PFSK-1 (cell line): ENCODE measurements around the gene FYN.

Source experiments
- FOXP2 ChIP-seq: optimal IDR thresholded peaks from 2 replicates; pipeline ENCODE3; 2011; ENCODE audit warnings: borderline replicate concordance, control low read depth, inconsistent platforms; ENCODE audit not compliant: insufficient read depth; ENCODE audit errors: extremely low read length, extremely low read depth
- POLR2AphosphoS5 ChIP-seq: IDR thresholded peaks from 2 replicates; pipeline ENCODE4 v1.6.1; 2012; ENCODE audit warnings: low read depth, mild to moderate bottlenecking, control low read depth, low read length, moderate library complexity
- SIN3A ChIP-seq: IDR thresholded peaks from 2 replicates; pipeline ENCODE4 v1.6.1; 2012; ENCODE audit warnings: mild to moderate bottlenecking, low read length, moderate library complexity, borderline replicate concordance; ENCODE audit not compliant: insufficient read depth
- TAF1 ChIP-seq: IDR thresholded peaks from 2 replicates; pipeline ENCODE4 v1.6.1; 2012; ENCODE audit warnings: low read length, control low read depth, borderline replicate concordance; ENCODE audit not compliant: insufficient read depth
- TF ChIP-seq, protein P1 (sequence below), 2 experiments: IDR thresholded peaks; 2 replicates each; pipeline versions ENCODE4 v1.6.1 to v1.8.0; 2011 to 2012; ENCODE audit warnings: low read depth in 2 of 2, low read length in 2 of 2, control low read depth in 1 of 2, inconsistent platforms in 1 of 2, mild to moderate bottlenecking in 1 of 2, moderate library complexity in 1 of 2; ENCODE audit not compliant: insufficient read depth in 1 of 2

FYN gene

DNA sequence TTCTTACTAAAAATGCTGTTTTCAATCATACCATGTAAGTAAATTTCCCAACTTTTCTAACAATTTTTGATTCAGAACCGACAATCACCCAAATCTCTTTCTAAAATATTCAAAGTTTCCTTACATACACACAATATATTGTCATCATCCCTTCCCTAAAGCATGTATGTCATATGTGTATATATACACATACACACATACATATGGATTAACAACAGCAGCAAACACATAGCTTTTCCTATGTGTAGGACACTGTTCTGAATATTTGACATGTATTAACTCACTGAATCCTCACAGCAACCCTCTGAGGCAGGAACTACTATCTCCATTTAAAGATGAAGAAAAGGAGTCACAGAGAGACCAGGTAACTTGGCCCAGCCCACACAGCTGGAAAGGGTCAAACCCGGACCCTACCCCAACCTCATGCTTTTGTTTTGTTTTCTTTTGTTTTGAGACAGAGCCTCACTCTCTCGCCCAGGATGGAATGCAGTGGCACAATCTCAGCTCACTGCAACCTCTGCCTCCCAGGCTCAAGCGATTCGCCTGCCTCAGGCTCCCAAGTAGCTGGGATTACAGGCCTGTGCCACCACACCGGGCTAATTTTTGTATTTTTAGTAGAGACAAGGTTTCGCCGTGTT, 7.2 kb downstream of the FYN start:
- TF ChIP-seq, protein P1, sequence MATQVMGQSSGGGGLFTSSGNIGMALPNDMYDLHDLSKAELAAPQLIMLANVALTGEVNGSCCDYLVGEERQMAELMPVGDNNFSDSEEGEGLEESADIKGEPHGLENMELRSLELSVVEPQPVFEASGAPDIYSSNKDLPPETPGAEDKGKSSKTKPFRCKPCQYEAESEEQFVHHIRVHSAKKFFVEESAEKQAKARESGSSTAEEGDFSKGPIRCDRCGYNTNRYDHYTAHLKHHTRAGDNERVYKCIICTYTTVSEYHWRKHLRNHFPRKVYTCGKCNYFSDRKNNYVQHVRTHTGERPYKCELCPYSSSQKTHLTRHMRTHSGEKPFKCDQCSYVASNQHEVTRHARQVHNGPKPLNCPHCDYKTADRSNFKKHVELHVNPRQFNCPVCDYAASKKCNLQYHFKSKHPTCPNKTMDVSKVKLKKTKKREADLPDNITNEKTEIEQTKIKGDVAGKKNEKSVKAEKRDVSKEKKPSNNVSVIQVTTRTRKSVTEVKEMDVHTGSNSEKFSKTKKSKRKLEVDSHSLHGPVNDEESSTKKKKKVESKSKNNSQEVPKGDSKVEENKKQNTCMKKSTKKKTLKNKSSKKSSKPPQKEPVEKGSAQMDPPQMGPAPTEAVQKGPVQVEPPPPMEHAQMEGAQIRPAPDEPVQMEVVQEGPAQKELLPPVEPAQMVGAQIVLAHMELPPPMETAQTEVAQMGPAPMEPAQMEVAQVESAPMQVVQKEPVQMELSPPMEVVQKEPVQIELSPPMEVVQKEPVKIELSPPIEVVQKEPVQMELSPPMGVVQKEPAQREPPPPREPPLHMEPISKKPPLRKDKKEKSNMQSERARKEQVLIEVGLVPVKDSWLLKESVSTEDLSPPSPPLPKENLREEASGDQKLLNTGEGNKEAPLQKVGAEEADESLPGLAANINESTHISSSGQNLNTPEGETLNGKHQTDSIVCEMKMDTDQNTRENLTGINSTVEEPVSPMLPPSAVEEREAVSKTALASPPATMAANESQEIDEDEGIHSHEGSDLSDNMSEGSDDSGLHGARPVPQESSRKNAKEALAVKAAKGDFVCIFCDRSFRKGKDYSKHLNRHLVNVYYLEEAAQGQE (IDR thresholded peaks at IDR 0.05; ENCODE audit: insufficient read depth in 1 of 2, low read depth in 2 of 2, low read length in 2 of 2) = no peak
- TF ChIP-seq TAF1 (no peak), POLR2AphosphoS5 (no peak), FOXP2 (no peak), SIN3A (no peak)

DNA sequence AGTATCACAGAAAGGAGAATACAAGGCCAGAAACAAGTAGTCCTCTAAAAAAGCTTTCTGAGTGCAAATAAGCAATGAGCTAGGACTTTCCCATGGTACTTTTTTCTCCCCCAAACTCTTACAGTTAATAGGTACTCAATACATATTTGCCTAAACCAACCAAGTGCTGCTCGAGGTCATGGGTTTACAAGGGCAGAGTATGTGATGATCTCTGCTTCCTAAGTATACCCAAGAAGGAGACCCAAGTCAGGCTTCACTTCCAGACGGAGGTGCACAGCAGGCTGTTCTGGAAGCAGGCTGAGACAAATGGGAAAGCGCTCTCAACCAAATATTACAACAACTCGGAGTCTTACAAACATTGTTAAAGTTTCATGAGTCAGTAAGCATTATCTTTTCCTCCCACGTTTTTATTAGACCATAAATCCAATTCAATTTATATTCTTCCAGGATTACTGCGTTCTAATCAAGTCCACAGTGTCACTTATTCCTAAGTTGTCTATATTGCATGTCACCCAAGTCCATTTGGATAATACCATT, 8.1 kb downstream of the FYN start:
- TF ChIP-seq, protein P1 (IDR thresholded peaks at IDR 0.05; ENCODE audit: insufficient read depth in 1 of 2, low read depth in 2 of 2, low read length in 2 of 2) = no peak

GRCh38 chr6:111864138-111865048, 8.9 kb downstream of the FYN start:
- no peak for TF ChIP-seq SIN3A
- TF ChIP-seq FOXP2 = no peak

DNA sequence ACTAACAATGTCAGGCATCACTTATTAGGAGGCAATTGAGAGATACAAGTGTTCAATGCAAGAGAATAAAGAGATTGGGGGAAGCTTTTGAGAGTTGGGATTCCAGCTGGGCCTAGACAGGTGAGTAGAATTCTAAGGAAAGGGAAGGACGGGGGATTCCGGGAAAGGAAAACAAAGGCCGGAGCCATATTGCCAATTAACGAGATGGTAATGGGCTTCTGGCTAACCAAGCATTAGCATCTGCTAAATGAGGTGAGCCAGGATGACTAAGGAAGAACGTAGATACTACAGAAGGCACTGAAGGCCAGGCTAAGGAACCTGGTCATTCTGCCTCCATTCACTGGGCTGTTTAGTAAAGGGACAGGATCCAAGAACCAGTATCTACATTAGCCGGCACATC, 10.5 kb downstream of the FYN start:
- TF ChIP-seq SIN3A (no peak), FOXP2 (no peak), POLR2AphosphoS5 (no peak)
- TF ChIP-seq, protein P1 (IDR thresholded peaks at IDR 0.05; ENCODE audit: insufficient read depth in 1 of 2, low read depth in 2 of 2, low read length in 2 of 2) = no peak

- no peak for TF ChIP-seq TAF1
- TF ChIP-seq, protein P1 (IDR thresholded peaks at IDR 0.05; ENCODE audit: insufficient read depth in 1 of 2, low read depth in 2 of 2, low read length in 2 of 2) = no peak
- TF ChIP-seq FOXP2 = no peak
- no peak for TF ChIP-seq SIN3A
- no peak for TF ChIP-seq POLR2AphosphoS5
Measured at GRCh38 chr6:111862314-111862713, 10.9 kb downstream of the FYN start.
